GM19238 (cell line): ENCODE measurements around the gene AGFG1.

ENCODE experiments used
- DNase-seq: peaks from one replicate; pipeline ENCODE4 v3.0.0; 2011; ENCODE audit warnings: low spot score; ENCODE audit not compliant: insufficient read length

AGFG1 gene, protein sequence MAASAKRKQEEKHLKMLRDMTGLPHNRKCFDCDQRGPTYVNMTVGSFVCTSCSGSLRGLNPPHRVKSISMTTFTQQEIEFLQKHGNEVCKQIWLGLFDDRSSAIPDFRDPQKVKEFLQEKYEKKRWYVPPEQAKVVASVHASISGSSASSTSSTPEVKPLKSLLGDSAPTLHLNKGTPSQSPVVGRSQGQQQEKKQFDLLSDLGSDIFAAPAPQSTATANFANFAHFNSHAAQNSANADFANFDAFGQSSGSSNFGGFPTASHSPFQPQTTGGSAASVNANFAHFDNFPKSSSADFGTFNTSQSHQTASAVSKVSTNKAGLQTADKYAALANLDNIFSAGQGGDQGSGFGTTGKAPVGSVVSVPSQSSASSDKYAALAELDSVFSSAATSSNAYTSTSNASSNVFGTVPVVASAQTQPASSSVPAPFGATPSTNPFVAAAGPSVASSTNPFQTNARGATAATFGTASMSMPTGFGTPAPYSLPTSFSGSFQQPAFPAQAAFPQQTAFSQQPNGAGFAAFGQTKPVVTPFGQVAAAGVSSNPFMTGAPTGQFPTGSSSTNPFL

DNA sequence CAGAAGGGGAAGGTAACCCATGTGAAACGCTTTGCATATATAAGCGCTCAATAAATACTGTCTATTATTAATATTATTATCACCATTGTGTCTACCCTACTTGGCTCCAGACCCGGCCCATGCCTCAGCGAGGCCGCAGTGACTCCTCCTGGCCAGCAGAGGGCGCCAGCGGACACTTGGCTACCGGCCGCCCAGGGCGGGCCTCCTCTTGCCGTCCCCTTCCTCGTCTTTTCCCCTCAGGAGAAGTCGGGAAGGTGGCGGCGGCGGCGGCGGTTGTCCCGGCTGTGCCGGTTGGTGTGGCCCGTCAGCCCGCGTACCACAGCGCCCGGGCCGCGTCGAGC is at the start of gene AGFG1:
Gene AGFG1, plus strand, starts transcription at position 233 of the 341 bp plus-strand sequence. CDS start 266 bp downstream, outside the sequence.
- DNase-seq = peak; percentile 95

DNA sequence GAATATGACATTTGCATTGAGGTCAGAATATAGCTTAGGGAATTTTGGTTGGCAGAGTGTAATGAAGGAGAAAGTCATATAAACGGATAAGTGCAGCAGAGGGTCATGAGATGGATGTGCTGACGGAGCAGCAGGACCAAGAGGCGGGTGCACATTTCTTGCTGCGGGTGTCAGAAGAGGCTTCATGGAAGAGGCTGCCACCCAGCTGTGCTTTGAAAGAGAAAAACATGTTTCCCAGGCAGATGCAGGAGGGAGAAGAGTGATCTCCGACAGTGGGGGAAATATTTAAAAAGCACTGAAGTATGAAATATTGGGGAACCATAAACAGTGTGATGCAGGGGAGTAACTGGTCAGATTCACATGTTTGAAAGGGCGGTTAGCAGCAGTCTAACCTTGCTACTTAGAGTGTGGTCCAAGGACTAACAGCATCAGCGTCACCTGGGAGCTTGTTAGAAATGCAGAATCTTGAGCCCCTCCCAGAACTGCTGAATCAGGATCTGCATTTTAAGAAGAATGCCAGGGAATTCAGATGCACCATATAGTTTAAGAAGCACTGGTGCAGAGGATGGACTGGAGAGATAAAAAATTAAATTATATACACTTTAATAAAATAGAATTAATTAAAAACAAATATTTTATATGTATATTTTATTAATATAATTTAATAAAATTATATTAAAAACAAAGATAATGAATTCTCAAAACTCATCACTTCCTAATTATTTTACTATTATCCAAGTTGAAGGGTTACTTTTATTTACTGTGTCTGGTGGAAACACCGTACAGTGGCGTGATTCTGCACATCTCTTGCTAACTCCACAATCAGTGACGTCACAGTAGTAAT is 48.1 kb upstream of the AGFG1 start:
- DNase-seq = no peak

DNA sequence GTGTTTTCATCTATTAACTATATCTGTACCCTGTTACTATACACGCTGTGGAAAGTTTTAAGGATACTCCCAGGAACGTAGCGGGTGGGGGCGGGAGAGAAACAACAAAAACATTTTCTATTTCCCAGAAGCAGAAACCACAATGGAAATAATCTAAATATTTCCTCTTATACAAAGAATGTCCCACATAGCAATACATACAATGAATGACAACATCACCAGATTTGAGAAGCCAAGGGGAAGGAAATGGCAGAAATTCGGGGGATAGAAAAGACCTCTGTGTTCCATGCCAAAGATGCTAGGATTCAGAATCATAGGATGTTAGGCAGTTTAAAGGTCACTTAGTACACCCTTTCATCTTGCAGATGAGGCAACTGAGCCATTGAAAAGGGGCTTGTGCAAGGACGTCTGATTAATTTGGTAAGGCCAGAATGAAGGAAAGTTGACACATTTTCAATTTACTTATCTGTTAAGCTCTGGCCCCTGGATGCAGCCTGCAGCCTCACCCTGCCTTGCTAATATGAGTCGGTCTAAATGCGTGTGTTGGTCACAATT is 43.1 kb upstream of the AGFG1 start:
- DNase-seq = no peak

DNA sequence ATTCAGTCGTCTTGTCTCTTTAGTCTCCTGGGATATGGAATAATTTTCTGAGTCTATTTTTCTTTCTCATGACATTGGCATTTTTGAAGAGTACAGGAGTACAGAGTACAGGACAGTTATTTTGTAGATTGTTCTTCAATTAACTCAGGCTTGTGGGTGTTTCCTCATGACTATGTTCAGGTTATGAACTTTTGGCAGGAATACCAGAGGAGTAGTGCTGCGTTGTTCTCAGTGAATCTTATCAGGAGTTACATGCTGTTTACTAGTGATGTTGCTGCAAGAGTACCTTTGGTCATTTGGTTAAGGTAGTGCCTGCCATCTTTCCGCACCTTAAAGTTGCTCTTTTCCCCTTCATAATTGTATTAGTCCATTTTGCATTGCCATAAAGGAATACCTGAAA is 41.3 kb upstream of the AGFG1 start:
- no peak for DNase-seq

DNA sequence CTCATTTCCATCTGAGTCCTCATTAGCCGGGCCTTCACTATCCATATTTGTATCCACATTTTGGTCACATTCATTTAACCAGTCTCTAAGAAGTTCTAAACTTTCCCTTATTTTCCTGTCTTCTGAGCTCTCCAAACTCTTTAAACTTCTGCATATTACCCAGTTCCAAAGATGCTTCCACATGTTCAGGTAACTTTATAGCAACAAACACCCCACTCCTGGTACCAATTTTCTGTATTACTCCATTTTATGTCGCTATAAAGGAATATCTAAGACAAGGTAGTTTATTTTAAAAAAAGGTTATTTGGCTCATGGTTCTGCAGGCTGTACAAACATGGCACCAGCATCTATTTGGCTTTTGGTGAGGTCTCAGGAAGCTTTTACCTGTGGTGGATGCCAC is 38.8 kb upstream of the AGFG1 start:
- no peak for DNase-seq

DNA sequence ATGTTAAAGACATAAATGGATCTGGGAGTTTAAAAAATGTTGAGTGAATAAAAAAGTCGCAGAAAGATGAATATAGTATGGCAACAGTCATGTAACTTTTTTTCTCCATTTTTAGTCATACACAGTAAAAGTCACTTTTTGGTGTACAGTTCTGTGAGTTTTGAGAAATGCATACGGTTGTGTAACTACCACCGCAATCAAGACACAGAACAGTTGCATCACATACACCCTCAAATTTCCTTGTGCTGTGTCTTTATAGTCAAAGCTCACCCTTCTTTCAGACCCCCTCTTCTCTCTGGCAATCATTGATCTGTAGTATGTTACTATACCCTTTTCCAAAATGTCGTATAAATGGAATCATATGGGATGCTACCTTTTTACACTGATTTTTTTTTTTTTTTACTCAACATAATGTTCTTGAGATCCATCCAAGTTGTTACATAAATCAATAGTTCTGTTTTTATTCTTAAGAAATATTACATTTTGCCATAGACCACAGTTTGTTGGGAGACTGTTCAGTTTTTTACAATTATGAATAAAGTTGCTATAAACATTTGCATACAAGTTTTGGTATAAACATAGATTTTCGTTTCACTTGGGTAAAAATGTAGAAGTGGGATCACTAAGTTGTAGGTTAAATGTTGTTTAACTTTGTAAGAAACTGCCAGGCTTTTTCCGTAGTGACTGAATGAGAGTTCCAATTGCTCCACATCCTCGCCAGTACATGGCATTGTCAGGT is 35.4 kb upstream of the AGFG1 start:
- DNase-seq = no peak

DNA sequence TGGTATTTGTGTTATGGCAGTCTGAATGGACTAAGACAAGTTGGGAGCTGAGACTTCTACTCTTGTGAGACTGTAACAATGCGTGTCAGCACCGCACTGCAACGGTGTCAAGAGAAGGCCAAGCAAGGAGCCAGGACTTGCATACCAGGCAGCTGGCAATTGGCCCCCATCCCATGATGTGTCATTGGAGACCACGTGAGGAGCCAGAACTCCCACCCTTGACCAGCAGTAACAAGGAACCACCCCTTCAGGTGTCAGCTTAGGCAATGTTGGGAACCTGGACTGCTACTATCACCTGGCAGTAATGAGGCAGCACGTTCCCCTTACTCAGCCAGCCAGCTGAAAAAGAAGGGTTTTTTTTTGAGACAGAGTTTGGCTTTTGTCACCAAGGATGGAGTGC is 32.7 kb upstream of the AGFG1 start:
- DNase-seq = no peak

DNA sequence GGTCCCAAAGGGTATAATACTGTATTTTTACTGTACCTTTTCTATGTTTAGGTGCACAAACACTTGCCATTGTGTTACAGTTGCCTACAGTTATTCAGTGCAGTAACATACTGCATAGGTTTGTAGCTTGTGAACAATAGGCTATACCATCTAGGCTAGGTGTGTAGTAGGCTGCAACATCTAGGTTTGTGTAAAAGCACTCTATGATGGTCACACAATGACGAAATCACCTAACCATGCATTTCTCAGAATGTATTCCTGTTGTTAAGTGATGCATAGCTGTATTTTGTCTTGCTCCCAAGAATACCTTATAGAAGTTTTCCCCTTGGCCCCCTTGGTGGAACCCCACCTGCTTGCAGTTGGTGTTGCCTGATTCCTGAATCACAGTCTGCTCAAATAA is 29.3 kb upstream of the AGFG1 start:
- no peak for DNase-seq

DNA sequence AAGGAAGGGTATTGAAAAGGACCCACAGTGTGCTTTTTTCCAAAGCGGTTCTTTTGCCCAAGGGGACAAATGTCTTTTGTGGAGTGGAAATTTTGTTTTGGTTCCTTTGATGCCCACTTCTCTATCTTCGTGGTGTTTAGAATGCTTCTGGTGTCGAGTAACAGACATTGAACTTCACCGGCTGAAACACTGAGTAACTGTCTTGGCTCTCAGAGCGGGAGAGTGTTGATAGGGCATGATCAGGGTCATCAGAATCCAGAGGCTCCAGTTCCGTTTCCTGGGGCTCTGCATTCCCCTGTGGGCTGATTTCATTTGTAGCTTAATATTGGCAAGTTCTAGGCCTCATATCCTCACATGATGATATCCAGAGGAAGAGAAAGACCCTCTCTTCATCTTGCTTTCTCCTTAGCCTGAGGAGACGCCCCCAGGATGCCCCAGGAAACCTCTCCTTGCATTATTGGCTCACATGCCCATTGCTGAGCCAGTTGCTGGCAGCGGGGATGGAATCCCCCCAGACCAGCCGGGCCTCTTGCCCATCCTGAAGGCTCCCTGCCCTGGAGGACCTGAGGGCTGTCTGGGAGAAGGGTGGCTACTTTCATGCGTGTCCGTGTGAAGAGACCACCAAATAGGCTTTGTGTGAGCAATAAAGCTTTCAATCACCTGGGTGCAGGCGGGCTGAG is 27.9 kb upstream of the AGFG1 start:
- no peak for DNase-seq

DNA sequence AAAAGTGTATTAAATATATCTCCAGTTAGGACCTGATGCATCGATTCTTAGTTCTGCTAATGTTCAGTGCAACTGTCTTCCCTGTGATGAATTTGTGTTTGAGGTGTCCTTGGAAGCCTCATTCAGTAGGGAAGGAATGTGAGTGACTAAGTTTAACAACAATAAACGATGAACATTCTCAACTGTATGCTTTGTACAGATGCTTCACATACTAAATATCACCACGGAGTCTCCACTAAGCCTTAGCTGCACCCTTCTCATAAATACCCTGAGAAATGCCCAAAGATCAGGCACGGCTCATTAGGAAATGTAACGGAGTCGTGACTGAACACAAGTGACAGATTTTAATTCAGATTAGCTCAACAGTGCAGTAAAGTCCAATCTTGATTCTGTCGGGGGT is 24.4 kb upstream of the AGFG1 start:
- no peak for DNase-seq

DNA sequence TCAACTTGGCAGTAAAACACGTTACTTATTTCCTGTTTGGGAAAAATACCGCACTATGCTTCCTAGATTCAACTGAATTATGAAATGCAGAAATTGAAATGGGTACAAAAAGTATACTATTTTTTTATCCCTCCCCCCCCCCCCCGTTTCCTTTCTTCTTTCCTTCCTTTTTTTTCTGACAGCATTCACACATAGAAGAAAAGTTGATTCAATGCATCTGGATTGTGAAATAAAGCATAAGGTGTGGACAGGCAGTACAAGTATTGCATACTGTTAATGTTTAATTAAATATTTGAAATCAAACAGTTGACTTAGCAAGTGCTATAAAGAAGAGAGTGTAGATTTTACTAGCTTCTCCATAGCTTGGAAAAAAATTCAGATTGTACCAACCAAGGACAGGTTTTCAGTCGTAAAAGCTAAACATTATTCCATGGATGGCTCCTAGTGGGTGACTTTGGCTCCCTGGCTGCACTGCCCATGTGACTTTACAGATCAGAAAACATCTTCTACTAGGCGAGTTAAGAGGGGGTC is 21.6 kb upstream of the AGFG1 start:
- no peak for DNase-seq

DNA sequence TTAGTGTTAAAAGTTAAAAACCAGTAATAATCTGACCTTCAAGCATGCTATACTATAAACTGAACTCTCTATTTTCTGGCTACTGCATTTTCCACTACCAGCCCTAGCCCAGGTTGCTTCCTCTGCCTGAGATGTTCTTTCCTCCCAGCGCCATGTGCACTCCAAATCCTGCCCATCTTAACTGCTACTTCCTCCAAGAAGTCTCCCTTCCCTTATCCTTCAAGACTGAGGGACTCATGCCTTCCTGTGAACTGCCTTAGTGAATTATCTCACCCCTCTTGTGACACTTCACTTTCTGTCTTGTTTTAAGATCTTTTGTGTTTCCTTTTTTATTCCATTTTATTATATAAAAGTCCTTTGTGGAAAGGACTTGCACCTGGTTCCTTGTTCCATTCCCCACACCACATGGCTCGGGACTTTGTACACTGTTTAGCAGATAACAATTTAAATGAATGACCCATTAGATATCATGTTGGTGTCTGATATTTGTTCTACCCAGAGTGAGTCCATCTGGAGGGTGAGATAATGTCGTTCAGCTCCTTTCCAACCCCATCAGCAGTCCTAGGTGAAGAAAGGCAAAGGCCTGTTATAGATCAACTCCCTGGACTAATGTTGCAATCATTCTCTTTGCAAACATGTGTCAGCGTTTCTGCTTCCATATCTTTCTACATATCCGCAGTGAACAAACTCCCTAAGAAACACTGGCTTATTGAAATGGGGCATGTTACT is 20.9 kb upstream of the AGFG1 start:
- no peak for DNase-seq

DNA sequence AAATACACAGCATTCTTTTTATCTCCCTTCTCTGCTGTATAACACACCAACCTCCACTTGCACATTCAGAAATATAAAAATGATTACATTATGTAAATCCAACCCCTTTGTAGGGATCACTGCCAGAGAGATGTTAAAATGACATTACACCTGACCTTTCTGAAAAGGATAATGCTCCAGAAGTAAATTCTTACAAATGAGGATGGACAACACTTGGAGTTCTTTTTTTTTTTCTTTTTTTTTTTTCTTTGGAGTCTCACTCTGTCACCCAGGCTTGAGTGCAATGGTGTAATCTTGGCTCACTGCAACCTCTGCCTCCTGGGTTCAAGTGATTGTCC is 20.3 kb upstream of the AGFG1 start:
- no peak for DNase-seq

DNA sequence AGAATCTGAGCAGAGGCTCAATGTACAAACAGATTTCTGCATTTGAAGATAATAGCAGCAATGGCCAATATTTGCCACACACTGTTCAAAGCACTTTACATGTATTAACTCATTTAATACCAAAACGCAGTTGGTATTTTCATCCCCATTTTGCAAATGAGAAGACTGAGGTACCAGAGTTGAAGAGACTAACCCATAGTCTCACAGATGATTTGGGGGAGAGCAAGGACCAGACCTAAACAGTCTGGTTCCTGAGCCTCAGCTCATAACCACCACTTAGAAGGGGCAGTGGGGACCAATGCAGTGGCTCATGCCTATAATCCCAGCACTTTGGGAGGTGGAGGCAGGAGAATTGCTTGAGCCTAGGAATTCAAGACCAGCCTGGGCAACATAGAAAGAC is 18.1 kb upstream of the AGFG1 start:
- no peak for DNase-seq

DNA sequence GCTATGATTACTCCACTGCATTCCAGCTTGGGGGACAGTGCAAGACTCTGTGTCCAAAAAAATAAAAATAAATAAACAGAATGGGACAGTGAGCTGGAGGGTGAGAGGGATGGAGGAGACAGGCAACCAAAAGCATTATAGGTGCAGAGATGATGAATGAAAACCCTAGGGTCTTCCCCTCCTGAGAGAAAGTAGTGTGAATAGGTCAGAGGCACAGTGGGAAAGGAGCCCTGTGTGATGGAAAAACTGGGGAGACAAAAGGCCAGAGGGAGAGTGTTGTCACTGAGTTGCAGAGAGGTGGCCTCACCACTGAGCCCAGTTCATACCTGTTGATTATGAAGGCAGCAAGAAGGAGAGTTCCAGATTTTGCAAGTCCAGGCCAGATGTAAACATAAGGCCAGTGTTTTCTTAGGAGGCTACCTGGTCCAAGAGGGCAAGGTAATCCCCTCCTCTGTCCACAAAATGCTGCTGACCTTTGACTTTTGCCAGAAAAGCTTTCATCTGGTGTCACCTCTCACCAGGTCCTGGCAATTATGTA is 17.6 kb upstream of the AGFG1 start:
- DNase-seq = no peak

DNA sequence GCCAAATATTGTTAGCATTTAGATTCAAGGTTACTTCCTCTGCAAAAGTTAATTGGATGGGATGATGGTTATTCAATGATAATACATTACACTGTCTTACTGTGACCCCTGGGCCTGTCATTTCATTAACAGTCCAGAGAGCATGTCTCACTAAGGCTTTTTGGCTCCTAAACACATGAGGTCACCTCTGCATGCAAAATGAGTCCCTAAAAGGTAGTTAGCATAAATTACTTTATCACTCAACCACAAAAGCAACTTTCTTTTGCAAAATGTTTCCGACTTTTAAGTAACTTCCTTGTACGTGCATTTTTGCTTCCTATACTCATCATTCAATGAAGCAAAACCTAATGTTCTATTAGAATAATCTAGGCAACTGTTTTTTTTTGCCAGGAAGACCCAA is 16.8 kb upstream of the AGFG1 start:
- no peak for DNase-seq

DNA sequence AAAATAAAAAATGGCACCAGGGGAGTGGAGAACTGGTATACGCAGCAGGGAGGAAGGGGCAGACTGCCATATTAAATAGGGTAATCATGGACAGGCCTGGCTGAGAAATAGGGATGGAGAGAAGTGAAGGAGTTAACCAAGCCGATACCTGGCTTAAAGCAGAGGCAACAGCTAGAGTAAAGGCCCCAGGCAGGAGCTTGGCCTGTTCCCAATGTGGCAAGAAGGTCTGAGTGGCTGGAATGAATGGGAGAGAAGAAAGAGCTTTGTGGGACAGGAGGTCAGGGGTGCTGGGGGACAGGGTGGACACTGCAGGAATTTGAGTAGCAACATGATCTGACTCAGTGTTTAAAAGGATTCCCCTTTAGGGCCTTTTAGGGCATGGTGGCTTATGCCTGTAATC is 15.9 kb upstream of the AGFG1 start:
- DNase-seq = no peak

DNA sequence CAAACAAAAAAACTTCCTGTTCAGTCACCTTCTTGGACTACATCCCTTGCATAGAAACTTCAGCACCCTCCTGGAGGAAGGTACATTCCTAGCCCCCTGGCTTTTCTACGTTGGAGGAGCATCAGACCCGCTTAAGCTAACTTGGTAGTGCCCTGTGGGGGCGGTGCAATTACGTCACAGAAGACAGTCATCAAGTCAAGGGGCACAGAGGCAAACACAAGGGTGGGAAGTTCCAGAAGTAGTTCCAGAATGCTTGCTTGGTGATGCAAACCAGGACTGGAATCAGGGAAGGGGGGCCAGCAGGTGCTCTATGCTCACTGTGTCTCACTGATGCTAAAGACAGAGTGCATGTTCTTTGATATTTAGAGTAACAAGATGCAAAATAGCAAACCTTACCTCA is 15.2 kb upstream of the AGFG1 start:
- DNase-seq = no peak

DNA sequence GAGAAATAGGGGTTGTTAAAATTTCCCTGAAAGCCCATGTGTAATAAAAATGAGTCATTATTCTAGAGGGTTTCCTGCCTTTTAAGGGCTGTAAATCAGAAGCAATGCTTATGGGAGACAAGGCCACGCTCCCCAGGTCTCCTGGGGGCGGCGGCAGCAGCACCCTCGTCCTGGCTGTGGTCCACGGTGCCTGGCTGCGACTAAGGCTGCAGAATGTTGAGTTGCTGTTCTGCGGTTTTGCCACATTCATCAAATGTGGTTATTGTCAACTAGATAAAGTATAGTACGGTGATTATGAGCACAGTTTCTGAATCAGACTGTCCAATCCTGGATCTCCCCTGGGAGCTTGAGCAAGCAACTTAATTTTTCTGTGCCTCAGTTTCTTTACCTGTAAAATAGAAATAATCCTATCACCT is 11.9 kb upstream of the AGFG1 start:
- no peak for DNase-seq

DNA sequence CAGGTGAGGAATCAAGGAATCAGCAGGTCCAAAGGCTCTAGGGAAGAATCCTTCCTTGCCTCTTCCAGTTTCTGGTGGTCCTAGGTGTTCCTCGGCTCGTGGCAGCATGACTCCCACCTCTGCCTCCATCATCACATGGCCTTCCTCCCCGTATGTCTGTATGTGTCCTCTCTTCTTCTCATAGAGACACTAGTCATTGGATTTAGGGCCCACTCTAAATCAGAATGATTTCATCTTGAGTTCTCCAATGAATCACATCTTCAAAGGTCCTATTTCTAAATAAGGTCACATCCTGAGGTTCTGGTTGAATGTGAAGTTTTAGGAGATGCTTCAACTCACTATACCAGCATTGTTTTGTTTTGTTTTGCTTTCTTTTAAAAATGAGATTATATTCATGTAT is 11.1 kb upstream of the AGFG1 start:
- DNase-seq = no peak
